Prostate gland (tissue), 2 donors: ENCODE measurements around the gene NCAN.

ENCODE experiments used
- POLR2A ChIP-seq: fragments of 450-650 bp; IDR thresholded peaks from one replicate; pipeline ENCODE4 v1.6.1; 2016; ENCODE audit warnings: antibody characterized with exemption, mild to moderate bottlenecking
- TF ChIP-seq, protein P1 (sequence below), 4 experiments: fragments of 200-600 bp in 2 of 4; fragments of 450-650 bp in 2 of 4; sonication (generic) in 2 of 4; IDR thresholded peaks; 1 replicate in 3 of 4; 2 replicates in 1 of 4; pipeline ENCODE4 v1.5.1; 2016 to 2019; ENCODE audit warnings: antibody characterized with exemption in 4 of 4, mild to moderate bottlenecking in 2 of 4, moderate library complexity in 2 of 4

DNA sequence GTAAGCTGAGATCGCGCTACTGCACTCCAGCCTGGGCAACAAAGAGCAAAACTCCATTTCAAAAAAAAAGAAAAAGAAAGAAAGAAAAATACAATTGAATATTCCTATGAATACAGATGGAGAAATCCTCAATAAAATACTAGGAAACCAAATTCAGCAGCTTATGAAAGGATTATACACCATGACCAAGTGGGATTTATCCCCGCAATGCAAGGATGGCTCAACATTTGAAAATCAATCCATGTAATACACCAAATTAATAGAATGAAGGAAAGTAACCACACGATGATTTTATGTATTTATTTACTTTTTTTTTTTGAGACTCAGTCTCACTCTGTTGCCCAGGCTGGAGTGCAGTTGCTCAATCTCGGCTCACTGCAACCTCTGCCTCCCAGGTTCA, 80.8 kb downstream of the NCAN start:
- no peak for TF ChIP-seq POLR2A
- TF ChIP-seq, protein P1, sequence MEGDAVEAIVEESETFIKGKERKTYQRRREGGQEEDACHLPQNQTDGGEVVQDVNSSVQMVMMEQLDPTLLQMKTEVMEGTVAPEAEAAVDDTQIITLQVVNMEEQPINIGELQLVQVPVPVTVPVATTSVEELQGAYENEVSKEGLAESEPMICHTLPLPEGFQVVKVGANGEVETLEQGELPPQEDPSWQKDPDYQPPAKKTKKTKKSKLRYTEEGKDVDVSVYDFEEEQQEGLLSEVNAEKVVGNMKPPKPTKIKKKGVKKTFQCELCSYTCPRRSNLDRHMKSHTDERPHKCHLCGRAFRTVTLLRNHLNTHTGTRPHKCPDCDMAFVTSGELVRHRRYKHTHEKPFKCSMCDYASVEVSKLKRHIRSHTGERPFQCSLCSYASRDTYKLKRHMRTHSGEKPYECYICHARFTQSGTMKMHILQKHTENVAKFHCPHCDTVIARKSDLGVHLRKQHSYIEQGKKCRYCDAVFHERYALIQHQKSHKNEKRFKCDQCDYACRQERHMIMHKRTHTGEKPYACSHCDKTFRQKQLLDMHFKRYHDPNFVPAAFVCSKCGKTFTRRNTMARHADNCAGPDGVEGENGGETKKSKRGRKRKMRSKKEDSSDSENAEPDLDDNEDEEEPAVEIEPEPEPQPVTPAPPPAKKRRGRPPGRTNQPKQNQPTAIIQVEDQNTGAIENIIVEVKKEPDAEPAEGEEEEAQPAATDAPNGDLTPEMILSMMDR (IDR thresholded peaks at IDR 0.05) = no peak
